Measurements from ENCODE around the gene EDN2.
A peak's percentile ranks its signal among the peaks of the same experiment; 100 is the strongest.

Gene EDN2

GRCh38 chr1:41518471-41518870, 34.0 kb upstream of the EDN2 start:
- no peak for TF ChIP-seq POLR2AphosphoS5 (IDR thresholded peaks at IDR 0.05; ENCODE audit: low read depth)
- TF ChIP-seq SPI1 (IDR thresholded peaks at IDR 0.05; ENCODE audit: borderline replicate concordance, low read depth) = peak; percentile 41; the same call in 1 of the 2 replicates
- no peak for TF ChIP-seq CTCF (IDR thresholded peaks at IDR 0.05; ENCODE audit: insufficient read depth, low read length)
- no peak for TF ChIP-seq GABPA (IDR thresholded peaks at IDR 0.05; ENCODE audit: low read depth)
- no peak for TF ChIP-seq REST (IDR thresholded peaks at IDR 0.05; ENCODE audit: insufficient replicate concordance, low read depth)
- no peak for DNase-seq (ENCODE audit: low read depth in 1 of 2, low spot score in 1 of 2)
- H3K4me3 ChIP-seq (replicated peaks; ENCODE audit: insufficient read depth, low read length) = no peak overlapping the region
- H3K27ac ChIP-seq (replicated peaks) = no peak overlapping the region
- no peaks in the 10 kb centered on the region for H3K27me3 ChIP-seq (ENCODE audit: insufficient read depth, poor library complexity, severe bottlenecking)

- H3K4me3 ChIP-seq (replicated peaks; ENCODE audit: insufficient read depth, low read length) = no peak overlapping the region
- TF ChIP-seq CTCF (IDR thresholded peaks at IDR 0.05; ENCODE audit: insufficient read depth, low read length) (no peak), POLR2AphosphoS5 (IDR thresholded peaks at IDR 0.05; ENCODE audit: low read depth) (no peak), GABPA (IDR thresholded peaks at IDR 0.05; ENCODE audit: low read depth) (no peak), REST (IDR thresholded peaks at IDR 0.05; ENCODE audit: insufficient replicate concordance, low read depth) (no peak), SPI1 (IDR thresholded peaks at IDR 0.05; ENCODE audit: borderline replicate concordance, low read depth) (no peak)
- H3K27ac ChIP-seq (replicated peaks) = no peak overlapping the region
- DNase-seq (ENCODE audit: low read depth in 1 of 2, low spot score in 1 of 2) = no peak
- no peaks in the 10 kb centered on the region for H3K27me3 ChIP-seq (ENCODE audit: insufficient read depth, poor library complexity, severe bottlenecking)
Observed at GRCh38 chr1:41517062-41517438, 32.6 kb upstream of the EDN2 start.

- Histone ChIP-seq H3K27ac (replicated peaks) (no peak overlapping the region), H3K27me3 (ENCODE audit: insufficient read depth, poor library complexity, severe bottlenecking) (no peaks in the 10 kb centered on the region), H3K4me3 (replicated peaks; ENCODE audit: insufficient read depth, low read length) (peak overlapping the region; percentile 22)
- TF ChIP-seq CTCF (IDR thresholded peaks at IDR 0.05; ENCODE audit: insufficient read depth, low read length) (peak; percentile 69), SPI1 (IDR thresholded peaks at IDR 0.05; ENCODE audit: borderline replicate concordance, low read depth) (no peak), REST (IDR thresholded peaks at IDR 0.05; ENCODE audit: insufficient replicate concordance, low read depth) (peak; percentile 87)
- peak; percentile 68 to 73 for DNase-seq (ENCODE audit: low read depth in 1 of 2, low spot score in 1 of 2)
Observed at GRCh38 chr1:41516168-41517061, 31.9 kb upstream of the EDN2 start.

All from HL-60 (cell line).